GM11168 (cell line): ENCODE results near the gene GSK3A.

ENCODE experiments used
- in situ Hi-C: fragments of 300-500 bp; cut with MboI; formaldehyde crosslinking; loops from one replicate; pipeline ENCODE4 v1.12.0; 2022; ENCODE audit warnings: low sequenced_read_pairs; ENCODE audit not compliant: unreplicated experiment

Gene GSK3A

DNA sequence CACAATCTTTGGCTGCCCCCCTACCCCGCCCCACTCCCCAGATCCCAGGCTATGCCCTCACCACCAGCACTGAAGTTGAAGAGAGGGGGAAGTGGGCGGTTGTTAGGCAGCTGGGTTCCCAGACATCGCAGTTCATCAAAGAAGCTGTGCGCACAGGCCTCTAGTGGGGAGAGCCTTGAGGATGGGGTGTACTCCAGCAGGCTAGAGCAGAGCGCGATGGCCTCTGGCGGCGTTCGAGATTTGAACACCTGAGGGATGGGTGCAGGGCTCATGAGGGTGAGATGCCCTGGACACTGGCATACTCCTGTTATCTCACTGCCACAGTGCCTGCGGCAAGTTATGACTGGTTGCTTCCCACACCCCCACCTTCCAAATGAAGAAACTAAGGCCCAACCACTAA, 10.0 kb downstream of the GSK3A start:
- in situ Hi-C loops, result no loop called here

DNA sequence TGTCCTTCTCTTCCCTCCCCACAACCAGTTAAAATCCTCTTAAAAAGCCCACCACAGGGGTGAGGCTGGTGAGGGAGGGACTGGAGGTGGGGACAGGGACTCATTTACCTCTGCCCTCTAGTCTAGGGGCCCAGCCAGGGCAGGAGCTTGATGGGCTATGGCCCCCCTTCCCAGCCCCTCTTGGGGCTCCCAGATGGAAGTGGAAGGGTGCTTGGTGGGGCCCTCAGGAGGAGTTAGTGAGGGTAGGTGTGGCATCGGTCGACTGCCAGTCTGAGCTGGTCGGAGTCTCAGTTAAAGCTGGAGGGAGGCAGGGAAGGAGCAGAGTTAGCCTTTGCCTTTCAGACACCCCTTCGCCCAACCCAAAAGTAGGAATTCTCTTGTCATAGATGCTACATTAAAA, 11.8 kb downstream of the GSK3A start:
- in situ Hi-C loops, result no loop called here

DNA sequence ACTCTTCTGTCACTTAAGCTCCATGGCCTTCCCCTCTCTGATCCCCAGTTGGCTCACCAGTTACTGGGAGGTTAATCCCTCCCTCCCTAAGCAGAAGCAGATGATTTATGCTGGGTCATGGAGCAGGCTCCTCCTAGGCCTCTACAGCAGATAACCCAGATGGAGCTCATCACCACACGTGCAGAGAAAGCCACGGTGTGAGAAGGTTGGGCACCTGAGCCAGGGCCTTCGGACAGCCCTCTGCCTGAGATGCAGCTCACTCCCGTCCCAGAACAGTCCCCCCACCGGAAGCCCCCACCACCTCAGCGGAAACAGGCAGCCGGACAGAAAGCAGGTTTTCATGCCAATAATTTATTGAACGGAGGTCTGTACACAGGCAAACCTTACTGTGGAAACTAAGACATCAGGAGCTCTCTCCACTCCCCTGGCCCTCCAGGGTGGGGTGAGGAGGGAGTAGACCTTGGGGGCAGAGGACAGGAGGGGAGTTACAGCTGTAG, 12.5 kb downstream of the GSK3A start:
- in situ Hi-C loops, result no loop called here

DNA sequence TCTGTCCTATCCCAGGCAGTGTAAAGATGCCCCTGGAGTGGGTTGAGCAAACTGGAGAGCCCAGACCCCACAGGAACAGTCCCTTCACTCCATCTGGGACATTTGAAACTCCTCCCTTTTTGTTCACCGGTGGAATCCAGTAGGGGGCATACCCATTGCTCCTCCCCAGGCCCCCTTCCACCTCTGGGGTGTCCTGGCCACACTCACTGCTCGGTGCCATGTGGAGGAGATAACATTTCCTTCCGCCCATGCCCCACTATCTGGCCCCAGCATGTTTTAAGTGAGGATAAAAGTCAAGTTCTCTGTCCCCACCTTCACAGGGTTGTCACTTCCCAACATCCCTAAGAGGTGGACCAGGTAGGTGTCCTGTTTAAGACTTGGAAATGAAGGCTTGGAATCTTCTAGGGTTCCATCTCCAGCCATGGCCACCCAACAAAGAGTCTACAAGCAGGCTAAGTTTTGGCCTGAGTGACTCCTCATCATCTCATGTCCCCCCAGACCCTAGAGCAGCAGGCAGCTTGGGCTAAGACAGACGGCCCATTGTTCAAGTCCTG, 13.0 kb downstream of the GSK3A start:
- in situ Hi-C loops, result no loop called here

DNA sequence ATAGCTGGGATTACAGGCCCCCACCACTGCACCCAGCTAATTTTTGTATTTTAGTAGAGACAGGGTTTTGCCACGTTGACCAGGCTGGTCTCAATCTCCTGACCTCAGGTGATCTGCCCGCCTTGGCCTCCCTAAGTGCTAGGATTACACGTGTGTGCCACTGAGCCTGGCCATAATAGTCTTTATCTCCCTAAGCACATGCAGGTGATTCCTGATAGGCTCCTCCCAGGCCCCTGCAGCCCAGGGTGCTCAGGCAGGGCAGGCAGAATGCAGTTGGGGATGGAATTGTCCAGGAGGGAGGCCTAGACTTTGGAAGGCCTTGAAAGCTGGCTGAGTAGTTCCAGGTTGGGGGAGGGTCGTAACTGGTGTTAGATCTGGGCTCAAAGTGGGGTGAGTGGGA, 13.8 kb downstream of the GSK3A start:
- in situ Hi-C loops, result no loop called here

DNA sequence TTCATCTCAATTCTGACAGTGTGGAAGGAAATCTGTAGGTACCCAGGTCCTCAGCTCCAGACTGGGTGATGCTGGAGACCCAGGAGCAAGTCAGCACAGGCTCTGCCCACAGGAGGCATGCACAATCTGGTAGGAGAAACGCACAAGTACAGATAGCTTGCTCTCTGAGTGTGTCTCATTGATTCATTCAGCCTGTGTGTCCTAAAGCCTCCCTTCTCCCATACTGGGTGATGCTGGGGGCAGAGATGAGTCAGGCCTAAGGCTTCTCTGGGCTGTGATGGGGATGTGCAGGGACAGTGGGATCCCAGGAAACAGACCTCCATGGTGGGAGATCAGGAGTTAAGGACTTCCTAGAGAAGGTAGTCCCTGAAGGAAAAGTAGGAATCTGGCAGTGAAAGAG, 15.5 kb downstream of the GSK3A start:
- in situ Hi-C loops, result no loop called here

DNA sequence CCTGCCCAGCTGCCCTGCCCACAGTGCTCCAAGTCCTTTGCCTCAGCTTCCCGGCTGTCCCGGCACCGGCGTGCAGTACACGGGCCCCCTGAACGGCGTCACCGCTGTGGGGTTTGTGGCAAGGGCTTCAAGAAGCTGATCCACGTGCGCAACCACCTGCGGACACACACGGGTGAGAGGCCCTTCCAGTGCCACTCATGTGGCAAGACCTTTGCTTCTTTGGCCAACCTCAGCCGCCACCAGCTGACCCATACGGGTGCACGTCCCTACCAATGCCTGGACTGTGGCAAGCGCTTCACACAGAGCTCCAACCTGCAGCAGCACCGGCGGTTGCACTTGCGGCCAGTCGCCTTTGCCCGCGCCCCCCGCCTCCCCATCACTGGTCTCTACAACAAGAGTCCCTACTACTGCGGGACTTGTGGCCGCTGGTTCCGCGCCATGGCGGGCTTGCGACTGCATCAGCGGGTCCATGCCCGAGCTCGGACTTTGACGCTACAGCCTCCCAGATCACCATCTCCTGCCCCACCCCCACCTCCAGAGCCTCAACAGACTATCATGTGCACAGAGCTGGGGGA, 16.6 kb downstream of the GSK3A start:
- in situ Hi-C loops, result no loop called here

DNA sequence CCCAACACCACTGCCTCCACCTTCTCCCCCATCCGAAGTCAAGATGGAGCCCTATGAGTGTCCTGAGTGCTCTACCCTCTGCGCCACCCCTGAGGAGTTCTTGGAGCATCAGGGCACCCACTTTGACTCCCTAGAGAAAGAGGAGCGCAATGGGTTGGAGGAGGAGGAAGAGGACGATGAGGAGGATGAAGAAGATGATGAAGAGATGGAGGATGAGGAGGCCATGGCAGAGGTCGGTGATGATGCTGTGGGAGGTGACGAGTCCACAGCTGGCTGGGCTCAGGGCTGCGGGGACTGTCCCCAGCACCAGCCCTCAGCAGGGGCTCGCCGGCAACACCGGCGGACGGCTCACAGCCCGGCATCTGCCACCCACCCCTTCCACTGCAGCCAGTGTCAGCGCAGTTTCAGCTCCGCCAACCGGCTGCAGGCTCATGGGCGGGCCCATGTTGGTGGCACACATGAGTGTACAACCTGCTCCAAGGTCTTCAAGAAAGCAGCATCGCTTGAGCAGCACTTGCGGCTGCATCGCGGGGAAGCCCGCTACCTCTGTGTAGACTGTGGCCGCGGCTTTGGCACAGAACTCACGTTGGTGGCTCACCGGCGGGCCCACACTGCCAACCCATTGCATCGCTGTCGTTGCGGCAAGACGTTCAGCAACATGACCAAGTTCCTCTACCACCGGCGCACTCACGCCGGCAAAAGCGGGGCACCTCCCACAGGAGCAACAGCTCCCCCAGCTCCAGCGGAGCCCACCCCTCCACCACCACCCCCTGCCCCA, 17.3 kb downstream of the GSK3A start:
- in situ Hi-C loops, result no loop called here

DNA sequence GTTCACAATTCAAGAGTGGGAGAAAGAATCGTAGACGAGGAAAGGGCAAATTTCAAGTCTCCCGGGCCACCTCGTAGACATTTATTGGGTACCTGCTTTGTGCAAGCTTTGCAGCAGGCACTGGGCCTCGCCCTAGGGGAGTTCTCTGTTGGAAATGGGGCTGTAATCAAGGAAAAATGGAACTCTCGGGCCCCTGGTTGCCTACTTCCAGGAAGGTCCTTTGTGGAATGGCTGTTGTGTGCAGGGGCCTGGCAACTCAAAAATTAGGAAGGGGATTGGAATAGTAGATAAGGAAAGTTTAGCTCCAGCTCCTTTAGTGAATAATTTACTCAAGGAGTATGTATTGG, 21.7 kb downstream of the GSK3A start:
- in situ Hi-C loops, result no loop called here

DNA sequence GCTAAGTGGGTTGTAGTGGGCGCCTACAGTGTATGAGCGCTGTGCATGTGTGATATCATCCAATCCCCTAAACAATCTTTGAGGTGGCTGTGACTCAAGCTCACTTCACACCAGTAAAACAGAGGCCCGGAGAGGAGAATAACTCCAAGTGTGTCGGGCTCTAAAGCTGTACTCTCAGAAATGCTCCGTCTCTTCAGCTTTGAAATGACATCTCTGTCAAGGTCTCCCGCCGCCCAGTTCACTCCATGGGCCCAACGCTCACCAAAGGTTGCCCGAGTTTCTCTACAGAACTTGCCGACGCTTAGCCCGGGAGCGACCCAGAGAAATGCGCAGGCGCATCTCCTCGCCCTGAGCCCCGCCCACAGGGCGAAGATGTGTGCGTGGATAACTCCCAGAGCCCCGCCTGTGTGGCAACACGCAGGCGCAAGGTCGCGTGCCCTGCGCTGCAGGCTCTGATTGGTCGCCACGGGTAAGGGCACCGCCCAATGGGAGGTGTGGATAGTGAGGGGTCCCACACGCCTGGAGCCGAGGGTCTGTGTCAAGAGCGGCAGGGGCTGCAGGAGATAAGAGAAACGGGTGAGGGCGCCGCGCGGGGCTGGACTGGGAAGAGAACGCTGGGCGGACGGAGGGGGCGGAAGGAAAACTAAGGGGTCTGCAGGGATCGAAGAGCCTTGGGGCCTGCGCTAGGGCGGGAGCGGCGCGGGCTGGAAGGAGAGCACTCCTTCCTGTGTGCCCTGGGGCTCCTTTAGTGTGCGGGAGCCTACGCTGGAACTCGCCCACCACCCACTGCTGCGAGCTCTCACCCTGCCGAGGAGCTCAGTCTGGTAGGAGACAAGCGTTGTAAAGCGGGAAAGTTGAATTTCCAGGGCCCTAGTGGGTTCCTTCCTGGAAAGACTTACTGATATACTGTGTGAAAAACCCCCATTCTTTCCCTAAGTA, 22.3 kb downstream of the GSK3A start, which contains the start of gene ZNF526:
ZNF526 (plus strand) TSS at position 501 of the 939 bp plus-strand sequence. CDS start 4,092 bp downstream, outside the sequence.
- in situ Hi-C loops, result no loop called here

DNA sequence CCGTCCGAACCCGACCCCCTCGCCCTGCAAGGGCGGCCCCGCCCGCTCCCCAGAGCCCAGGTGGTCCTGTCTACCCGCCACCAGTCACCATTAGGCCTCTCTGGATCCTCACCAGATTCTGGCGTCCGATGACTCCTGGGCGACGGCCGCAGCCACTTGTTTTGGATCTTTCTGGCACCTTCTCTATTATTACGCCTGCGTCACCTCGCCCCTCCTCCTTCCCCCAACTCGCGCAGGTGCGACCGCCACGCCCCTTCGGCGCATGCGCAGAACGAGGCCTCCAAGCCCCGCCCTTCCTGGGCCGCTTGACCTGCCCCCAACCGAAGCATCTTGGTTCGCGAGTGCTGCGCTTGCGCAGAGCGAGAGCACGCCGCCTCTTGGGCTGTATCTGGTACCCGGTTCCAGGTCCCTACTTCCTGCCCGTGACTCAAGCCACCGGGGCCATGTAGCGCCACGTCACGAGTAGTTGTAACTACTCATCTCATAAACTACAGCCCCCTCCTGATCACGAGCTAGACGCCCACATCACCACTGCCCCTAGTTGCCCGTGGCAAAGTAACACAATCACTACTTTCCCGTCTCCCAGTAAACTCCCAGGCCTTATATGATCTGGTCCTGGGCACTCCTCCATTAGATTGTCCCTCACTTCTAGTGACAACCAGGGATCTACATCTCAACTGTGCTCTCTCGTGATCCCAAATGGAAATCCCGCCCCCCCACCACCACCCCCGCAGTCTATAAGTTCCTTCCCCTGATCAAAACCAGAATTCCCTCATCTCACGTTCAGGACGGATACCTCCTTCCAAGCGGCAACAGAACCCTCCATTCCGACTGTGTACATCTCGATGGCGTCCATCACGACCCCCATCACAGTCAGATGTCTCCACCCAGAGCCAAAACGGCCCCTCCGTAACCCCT, 24.6 kb downstream of the GSK3A start, which contains the start of gene DEDD2:
DEDD2 (minus strand) TSS at position 158 of the 918 bp plus-strand sequence. CDS start 670 bp downstream, outside the sequence.
- in situ Hi-C loops, result no loop called here

DNA sequence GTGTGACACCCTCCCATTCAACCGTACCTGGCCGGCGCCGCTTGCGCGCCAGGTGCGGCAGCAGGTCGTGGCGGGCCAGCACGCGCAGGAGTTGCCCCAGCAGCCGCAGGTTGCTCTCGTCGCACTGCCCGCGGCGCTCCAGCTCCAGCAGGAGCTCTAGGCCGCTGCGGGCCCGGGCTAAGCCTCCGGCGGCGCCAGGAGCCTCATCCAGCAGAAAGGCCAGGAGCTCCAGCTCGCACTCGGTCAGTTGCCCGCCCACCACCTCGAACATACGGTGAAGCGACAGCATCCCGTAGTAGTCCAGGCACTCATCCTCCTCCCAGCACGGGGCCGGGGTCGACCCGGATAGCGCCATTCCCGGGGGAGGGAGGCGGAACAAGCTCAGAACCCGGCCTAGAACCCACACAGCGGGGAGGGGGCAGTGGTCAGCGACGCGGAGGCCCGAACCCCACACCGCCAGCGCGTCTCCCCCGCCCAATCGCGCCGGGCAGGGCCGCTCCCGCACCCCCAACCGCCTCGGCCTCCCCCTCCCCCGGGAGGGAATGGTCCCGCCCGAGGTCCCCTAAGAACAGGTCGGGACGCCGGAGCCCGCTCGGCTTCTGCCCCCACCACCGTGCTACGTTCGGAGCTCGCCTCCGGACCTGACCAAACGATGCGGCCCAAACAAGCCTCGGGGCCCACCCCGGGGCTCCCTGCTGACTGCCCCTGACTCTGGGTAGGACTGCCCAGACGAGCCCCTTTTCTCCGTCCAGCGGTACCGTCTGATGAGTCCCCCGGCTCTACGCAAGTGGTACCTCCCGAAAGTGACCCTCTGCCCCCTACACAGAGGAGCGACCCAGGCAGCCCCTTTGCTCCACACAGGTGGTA, 25.5 kb downstream of the GSK3A start:
- in situ Hi-C loops, result no loop called here

DNA sequence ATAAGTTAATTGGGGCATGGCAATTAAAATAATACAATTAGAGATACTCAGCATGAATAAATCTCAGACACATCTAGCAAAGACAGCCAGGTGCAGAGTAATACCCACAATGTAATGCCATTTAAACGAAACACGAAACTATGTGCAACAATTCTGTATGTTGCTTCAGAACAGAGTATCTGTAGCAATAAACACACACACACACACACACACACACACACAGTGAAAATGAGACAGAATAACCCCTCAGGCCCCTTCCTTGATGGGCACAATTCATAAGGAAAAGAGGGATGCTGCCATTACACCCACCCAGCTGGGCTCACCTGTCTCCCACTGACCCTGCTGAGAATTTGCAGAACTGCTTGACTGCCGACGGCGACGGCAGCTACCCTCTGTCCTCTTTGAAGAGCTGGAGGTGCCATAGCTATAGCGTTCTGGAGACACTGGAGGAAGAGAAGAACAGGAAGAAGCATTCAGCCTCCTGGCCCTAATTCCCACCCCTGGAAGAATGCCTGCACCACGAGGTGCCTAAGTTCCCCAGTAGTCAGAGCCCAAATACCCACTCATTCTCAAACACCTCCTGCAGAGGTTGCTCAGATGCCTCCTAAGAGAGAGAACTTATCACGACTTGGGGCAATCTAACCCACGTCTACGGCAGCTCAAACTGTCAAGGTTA, 27.5 kb downstream of the GSK3A start:
- in situ Hi-C loops, result no loop called here

DNA sequence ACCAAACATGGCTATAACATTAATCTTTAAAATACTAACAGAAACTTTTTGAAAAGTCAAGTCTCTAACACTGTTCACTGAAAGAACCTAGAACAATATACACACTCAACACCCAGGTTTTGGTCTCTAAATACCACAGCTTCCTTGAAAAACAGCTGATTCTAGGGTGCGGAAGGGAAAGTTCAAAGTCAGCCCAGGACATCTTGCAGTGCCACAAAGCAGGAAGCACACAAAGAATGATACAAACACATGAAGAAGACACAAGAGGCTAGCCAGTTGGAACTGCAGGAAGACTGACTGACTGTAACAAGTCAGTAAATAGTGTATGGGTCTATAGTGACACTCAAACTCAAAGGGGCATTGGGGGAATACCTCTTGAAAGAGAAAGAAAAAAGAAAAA, 29.5 kb downstream of the GSK3A start:
- in situ Hi-C loops, result no loop called here

DNA sequence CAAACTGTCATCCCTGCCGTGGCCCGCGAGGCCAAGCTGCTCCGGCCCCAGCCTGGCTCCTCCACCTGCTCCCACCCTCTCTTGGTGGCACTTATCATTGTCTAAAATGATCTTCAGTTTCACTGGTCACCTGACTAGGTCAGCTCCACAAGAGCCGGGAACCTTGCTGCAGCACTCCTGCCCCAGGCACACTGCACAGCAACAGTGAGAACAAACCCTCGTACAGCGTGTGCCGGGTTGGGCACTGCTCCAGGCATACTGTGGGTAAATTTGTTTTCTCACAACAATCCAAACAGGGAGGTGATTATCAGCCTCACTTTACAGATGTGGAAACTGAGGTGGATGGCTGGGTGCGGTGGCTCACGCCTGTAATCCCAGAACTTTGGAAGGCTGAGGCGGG, 33.8 kb downstream of the GSK3A start:
- in situ Hi-C loops, result no loop called here

DNA sequence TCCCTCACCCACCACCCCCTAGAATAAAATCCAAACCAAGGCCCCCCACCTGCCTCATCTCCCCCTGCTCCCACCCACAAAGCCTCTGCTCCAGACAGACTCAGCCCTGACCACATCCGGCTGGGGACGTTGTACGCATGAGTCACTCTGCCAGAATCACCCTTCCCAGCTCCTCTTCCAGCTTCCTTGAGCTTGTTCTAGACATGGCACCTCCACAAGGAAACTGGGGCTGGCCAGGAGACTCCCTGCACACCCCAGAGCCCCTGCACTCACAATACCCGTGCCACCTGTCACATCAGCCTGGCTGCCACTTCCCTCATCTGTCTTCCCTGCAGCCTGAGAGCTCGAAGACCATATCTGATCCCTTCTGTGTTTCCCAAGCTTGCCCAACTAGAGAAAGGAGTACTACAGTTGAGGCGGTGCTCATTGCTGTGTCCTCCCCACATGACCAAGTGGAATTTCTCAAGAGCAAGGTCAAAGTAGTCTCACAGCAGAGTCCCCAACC, 34.6 kb downstream of the GSK3A start:
- in situ Hi-C loops, result no loop called here

DNA sequence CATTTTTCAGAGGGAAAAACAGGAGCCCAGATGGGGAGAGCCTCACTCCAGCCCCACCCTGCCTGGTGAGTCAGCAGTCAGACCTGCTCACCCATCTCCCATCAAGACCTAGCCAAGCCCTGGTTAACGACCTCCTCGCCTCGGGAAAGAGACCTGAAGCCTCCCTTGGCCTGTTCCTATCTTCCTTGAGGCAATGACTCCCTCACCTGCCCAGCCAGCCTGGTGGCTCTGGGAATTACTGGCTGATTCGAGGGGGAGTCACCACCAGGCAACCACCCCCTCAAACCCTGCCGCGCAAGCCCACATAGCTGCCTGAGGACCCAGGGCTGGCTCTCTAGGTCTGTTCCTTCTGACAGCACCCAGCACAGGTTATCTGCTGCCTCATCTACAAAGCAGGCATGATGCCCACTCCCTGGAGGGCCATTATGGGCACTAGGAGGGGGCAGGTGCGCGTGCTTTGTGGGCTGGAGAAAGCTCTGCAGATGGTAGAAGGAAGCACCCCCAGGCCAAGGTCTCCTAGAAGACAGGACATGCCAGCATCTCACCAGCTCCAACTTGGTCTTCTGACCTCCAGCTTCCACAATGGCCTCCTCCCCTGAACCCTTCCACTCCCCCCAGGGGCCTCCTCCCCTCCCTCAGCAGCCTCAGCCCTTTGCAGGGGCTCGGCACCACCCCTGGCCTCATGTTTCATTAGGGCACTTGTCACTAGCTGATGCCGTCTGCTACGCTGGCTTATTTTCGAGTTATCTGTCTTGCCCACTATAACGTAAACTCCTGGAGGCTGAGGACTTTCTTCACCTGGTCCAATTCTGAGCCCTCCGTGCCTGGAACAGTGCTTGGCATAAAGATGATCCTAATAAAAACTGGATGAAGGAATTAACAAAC, 35.3 kb downstream of the GSK3A start:
- in situ Hi-C loops, result no loop called here
